Mesothelial cell of epicardium (in vitro differentiated cells): ENCODE measurements around the gene CD59. TPM values are rescaled to one million over a fixed set of nuclear protein-coding genes. Genes with fewer than 3 reads are reported as not detected.
A peak's percentile ranks its signal among the peaks of the same experiment; 100 is the strongest.

Experiments used
- DNase-seq, 2 experiments: peaks; one replicate each; pipeline ENCODE4 v3.0.0; 2021; ENCODE audit warnings: low spot score in 2 of 2; ENCODE audit not compliant: unreplicated experiment in 2 of 2
- H3K27ac Mint-ChIP-seq: 2 replicates; pipeline ENCODE4 v1.8.0; 2021; ENCODE audit warnings: mixed read lengths
- H3K27me3 Mint-ChIP-seq: 2 replicates; pipeline ENCODE4 v1.8.0; 2021; ENCODE audit warnings: low read depth, mixed read lengths
- H3K36me3 Mint-ChIP-seq: 2 replicates; pipeline ENCODE4 v1.8.0; 2021; ENCODE audit warnings: mixed read lengths
- H3K4me1 Mint-ChIP-seq: 2 replicates; pipeline ENCODE4 v1.8.0; 2021; ENCODE audit warnings: mixed read lengths
- H3K4me3 Mint-ChIP-seq: 2 replicates; pipeline ENCODE4 v1.8.0; 2021; ENCODE audit warnings: mild to moderate bottlenecking, moderate library complexity, mixed read lengths
- H3K9me3 Mint-ChIP-seq: 2 replicates; pipeline ENCODE4 v1.8.0; 2021; ENCODE audit warnings: mixed read lengths
- CTCF ChIP-seq: fragments of 200-600 bp; sonication (generic); IDR thresholded peaks from one replicate; pipeline ENCODE4 v1.5.0; 2021; ENCODE audit warnings: antibody characterized with exemption; ENCODE audit not compliant: unreplicated experiment
- total RNA-seq: library from RNA; stranded (reverse); gene quantifications from 3 replicates; pipeline ENCODE4 v1.2.1, GENCODE V29; 2021

CD59 gene
- total RNA-seq, 1 donor from 2014 or later = 162 TPM

- Mint-ChIP-seq H3K9me3 (peaks cover 26% of the 10 kb centered on the region), H3K4me3 (no peak overlapping the region), H3K36me3 (peaks cover 73% of the 10 kb centered on the region), H3K4me1 (no peaks in the 10 kb centered on the region), H3K27me3 (no peaks in the 10 kb centered on the region), H3K27ac (no peak overlapping the region)
- no peak for DNase-seq
- TF ChIP-seq CTCF = no peak
These were observed 25.2 kb upstream of the CD59 start for GRCh38 chr11:33761471-33761870.

- Mint-ChIP-seq H3K4me1 (peaks cover under 1% of the 10 kb centered on the region), H3K27me3 (no peaks in the 10 kb centered on the region), H3K27ac (no peak overlapping the region), H3K36me3 (peaks cover 29% of the 10 kb centered on the region), H3K9me3 (no peaks in the 10 kb centered on the region), H3K4me3 (no peak overlapping the region)
- no peak for DNase-seq
- no peak for TF ChIP-seq CTCF
These were observed 17.2 kb upstream of the CD59 start for GRCh38 chr11:33753304-33753967.

GRCh38 chr11:33751878-33752277, 15.7 kb upstream of the CD59 start:
- Mint-ChIP-seq H3K36me3 (peaks cover 28% of the 10 kb centered on the region), H3K27me3 (no peaks in the 10 kb centered on the region), H3K4me1 (peaks cover 8% of the 10 kb centered on the region), H3K4me3 (no peak overlapping the region), H3K27ac (no peak overlapping the region), H3K9me3 (no peaks in the 10 kb centered on the region)
- DNase-seq = no peak
- no peak for TF ChIP-seq CTCF

- Mint-ChIP-seq H3K27me3 (no peaks in the 10 kb centered on the region), H3K4me3 (no peak overlapping the region), H3K27ac (peak overlapping the region; percentile 21), H3K9me3 (no peaks in the 10 kb centered on the region), H3K4me1 (peaks cover 8% of the 10 kb centered on the region), H3K36me3 (peaks cover 12% of the 10 kb centered on the region)
- no peak for TF ChIP-seq CTCF
- no peak for DNase-seq
These were observed 11.8 kb upstream of the CD59 start for GRCh38 chr11:33747979-33748378.

GRCh38 chr11:33743291-33743690, 7.1 kb upstream of the CD59 start:
- Mint-ChIP-seq H3K36me3 (peaks cover 9% of the 10 kb centered on the region), H3K4me3 (no peak overlapping the region), H3K27ac (no peak overlapping the region), H3K4me1 (peaks cover 7% of the 10 kb centered on the region), H3K9me3 (no peaks in the 10 kb centered on the region), H3K27me3 (no peaks in the 10 kb centered on the region)
- DNase-seq = no peak
- TF ChIP-seq CTCF = no peak
